ENCODE results near the gene CNR1. TPM values are rescaled to one million over a fixed set of nuclear protein-coding genes. Genes with fewer than 3 reads are reported as not detected.

Gene CNR1
- total and polyA plus RNA-seq, 2 of the 4 experiments (the other 2 are of a cell fraction): not detected

DNA sequence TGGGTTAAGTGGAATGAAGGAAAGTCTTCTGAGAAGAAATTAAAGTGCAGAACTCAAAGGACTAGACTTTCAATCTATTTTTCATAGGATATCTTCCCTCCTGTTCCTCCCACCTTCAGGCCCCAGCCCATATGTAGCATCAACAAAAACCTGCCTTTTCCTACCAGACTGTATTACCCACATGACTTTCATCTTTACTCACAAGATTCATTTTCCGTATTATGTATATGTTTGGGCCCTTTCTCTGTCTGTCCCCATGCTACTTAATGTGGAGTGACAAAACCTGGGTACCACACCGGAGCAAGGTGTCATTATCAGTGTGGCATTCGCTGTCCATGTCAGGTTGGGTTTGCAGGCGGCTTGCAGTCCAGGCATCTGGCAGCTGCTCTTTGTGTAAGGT, 18.8 kb upstream of the CNR1 start:
- no peak for ATAC-seq (ENCODE audit: low read depth)
- no peak overlapping the region for H2AK5ac ChIP-seq (ENCODE audit: low read depth, low read length)
- no peak overlapping the region for H2AK9ac ChIP-seq (replicated peaks; ENCODE audit: low read depth, low read length, poor library complexity)
- H2AFZ ChIP-seq (replicated peaks; ENCODE audit: low read length, poor library complexity): no peak overlapping the region
- no peaks in the 10 kb centered on the region for H3K4me1 ChIP-seq (ENCODE audit: control insufficient read depth, insufficient read depth, low read length)
- no peaks in the 10 kb centered on the region for H3K36me3 ChIP-seq (ENCODE audit: control insufficient read depth, insufficient read depth, low read length)
- no peaks in the 10 kb centered on the region for H3K79me1 ChIP-seq (ENCODE audit: low read depth in 1 of 2, low read length in 2 of 2)
- H4K91ac ChIP-seq (ENCODE audit: insufficient read depth, low read depth, low read length): no peak overlapping the region
- H3K56ac ChIP-seq (ENCODE audit: extremely low read depth, insufficient read depth, low read length): no peak overlapping the region
- no peak overlapping the region for H3K4ac ChIP-seq (ENCODE audit: low read depth, low read length)
- no peaks in the 10 kb centered on the region for H3K9me3 ChIP-seq (ENCODE audit: control insufficient read depth, insufficient read depth, low read length)
- dilution Hi-C loops (cut with HindIII; ENCODE audit: low sequenced_read_pairs, unreplicated experiment): no loop called here
- CTCF ChIA-PET: no interaction called here
- H2BK120ac ChIP-seq (ENCODE audit: low read depth, low read length): no peak overlapping the region
- in situ Hi-C loops (cut with MboI; ENCODE audit: low sequenced_read_pairs): no loop called here
- no peak overlapping the region for H3K27ac ChIP-seq (ENCODE audit: insufficient read depth, low read length)
- H3K18ac ChIP-seq (ENCODE audit: low read depth, low read length): no peak overlapping the region
- H3K4me2 ChIP-seq (ENCODE audit: low read depth, low read length): no peak overlapping the region
- H3K9me1 ChIP-seq (ENCODE audit: insufficient read depth, low read length): no peaks in the 10 kb centered on the region
- H4K20me1 ChIP-seq (ENCODE audit: insufficient read depth, low read length): no peaks in the 10 kb centered on the region
- H2BK20ac ChIP-seq (ENCODE audit: low read depth, low read length): no peak overlapping the region
- POLR2A ChIA-PET (ENCODE audit: unreplicated experiment): no interaction called here
- WGBS, 2 experiments (ENCODE audit: extremely low coverage in 2 of 2, insufficient read length in 1 of 2): 80% methylated on average over 1 of the region's 4 CpGs; no CpG with 5 or more reads in 1 of the 2 experiments
- no peak overlapping the region for H2BK5ac ChIP-seq (ENCODE audit: low read depth, low read length, poor library complexity, severe bottlenecking)
- H3K4me3 ChIP-seq (ENCODE audit: insufficient read depth, low read depth, low read length): no peak overlapping the region
- no peaks in the 10 kb centered on the region for H3K27me3 ChIP-seq (ENCODE audit: control insufficient read depth, insufficient read depth, low read length)
- intact Hi-C loops (cut with micrococcal nuclease): no loop called here
- H4K5ac ChIP-seq (ENCODE audit: low read depth, low read length): no peak overlapping the region
- H3K14ac ChIP-seq (replicated peaks; ENCODE audit: low read depth, low read length): no peak overlapping the region
- no peak overlapping the region for H3K9ac ChIP-seq (ENCODE audit: low read depth, low read length)
- no TSS peak for BruUV-seq (replicated peaks)
- DNase-seq: no peak
- no peak overlapping the region for H4K8ac ChIP-seq (ENCODE audit: low read depth in 2 of 2, low read length in 2 of 2)
- no peak overlapping the region for H3K23ac ChIP-seq (ENCODE audit: low read depth, low read length)
- no peak overlapping the region for H2BK15ac ChIP-seq (ENCODE audit: low read depth, low read length)
- TF ChIP-seq POLR2A (IDR thresholded peaks at IDR 0.05; ENCODE audit: low read depth, low read length) (no peak), MAFK (IDR thresholded peaks at IDR 0.05; ENCODE audit: low read depth, low read length) (no peak), RCOR1 (IDR thresholded peaks at IDR 0.05; ENCODE audit: insufficient replicate concordance, low read length) (no peak)
